Measurements from ENCODE around the gene ILF3. TPM values are rescaled to one million over a fixed set of nuclear protein-coding genes. Genes with fewer than 3 reads are reported as not detected.

ILF3 gene
- total RNA-seq, 2 donors from 2014 or later = 286 to 439 TPM

DNA sequence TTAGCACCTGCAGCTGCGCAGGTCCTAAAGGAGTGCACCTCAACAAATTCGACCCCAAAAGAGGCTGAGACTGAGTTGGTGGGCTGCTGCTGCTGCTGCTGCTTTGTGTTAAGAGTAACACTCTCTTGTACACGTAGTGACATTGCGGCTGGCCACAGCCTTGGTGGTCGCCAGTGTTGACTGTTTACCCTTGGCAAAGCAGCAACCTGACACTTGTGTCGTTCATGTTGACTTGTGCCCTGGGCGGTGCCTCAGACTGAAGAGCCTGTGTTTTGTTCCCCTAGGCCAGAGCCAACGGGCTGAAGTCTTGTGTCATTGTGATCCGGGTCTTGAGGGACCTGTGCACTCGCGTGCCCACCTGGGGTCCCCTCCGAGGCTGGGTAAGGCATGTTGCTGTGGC, 24.7 kb downstream of the ILF3 start:
- Mint-ChIP-seq H3K4me3 (no peak overlapping the region), H3K27ac (no peak overlapping the region), H3K27me3 (no peaks in the 10 kb centered on the region), H3K36me3 (ENCODE audit: low read depth) (peaks cover 99% of the 10 kb centered on the region), H3K9me3 (no peaks in the 10 kb centered on the region), H3K4me1 (no peaks in the 10 kb centered on the region)
- no peak for ATAC-seq (replicated peaks)

DNA sequence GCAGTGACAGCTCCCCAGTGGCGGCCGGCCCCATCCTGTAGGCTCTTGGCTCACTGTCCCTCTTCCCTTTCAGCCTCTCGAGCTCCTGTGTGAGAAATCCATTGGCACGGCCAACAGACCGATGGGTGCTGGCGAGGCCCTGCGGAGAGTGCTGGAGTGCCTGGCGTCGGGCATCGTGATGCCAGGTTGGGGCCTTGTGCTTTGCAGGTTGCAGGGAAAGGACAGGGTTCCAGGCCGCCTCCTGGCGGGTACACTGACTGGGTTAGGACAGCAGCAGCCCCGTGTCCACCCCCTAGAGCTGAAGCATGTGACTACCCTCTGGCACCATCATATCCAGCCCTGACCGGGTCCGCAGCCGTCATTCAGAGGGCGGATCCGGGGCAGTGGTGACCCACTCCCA, 25.6 kb downstream of the ILF3 start:
- ATAC-seq (replicated peaks) = no peak
- no peak overlapping the region for H3K27ac Mint-ChIP-seq
- no peaks in the 10 kb centered on the region for H3K4me1 Mint-ChIP-seq
- H3K9me3 Mint-ChIP-seq = no peaks in the 10 kb centered on the region
- H3K27me3 Mint-ChIP-seq = no peaks in the 10 kb centered on the region
- H3K36me3 Mint-ChIP-seq (ENCODE audit: low read depth) = peaks cover 99% of the 10 kb centered on the region
- no peak overlapping the region for H3K4me3 Mint-ChIP-seq

DNA sequence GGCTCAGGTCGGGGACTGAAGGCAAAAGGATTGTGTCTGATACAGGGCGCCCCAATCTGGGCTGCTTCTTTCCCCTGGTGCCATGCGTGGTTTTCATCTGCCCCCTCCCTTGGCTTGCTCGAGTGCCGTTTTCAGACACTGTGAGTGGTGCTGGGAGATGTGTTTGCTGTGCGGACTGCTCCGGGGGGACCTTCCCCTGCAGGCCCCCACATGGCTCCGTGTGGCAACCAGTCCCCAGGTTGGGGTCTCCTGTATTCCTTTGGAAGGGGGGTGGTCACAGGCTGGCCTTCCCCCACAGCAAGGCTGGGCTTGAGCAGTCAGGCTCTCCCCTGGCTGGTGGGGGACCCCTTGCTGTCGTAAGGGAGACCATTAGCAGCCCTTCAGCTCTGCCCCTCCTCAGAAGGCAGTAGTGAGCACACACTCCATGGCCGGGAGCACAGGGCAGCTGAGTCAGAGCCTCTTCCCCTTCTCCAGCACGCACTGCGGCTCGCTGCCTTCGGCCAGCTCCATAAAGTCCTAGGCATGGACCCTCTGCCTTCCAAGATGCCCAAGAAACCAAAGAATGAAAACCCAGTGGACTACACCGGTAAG, 26.5 kb downstream of the ILF3 start:
- Mint-ChIP-seq H3K36me3 (ENCODE audit: low read depth) (peaks cover 99% of the 10 kb centered on the region), H3K4me3 (no peak overlapping the region), H3K27me3 (no peaks in the 10 kb centered on the region), H3K4me1 (no peaks in the 10 kb centered on the region), H3K27ac (no peak overlapping the region), H3K9me3 (no peaks in the 10 kb centered on the region)
- no peak for ATAC-seq (replicated peaks)

DNA sequence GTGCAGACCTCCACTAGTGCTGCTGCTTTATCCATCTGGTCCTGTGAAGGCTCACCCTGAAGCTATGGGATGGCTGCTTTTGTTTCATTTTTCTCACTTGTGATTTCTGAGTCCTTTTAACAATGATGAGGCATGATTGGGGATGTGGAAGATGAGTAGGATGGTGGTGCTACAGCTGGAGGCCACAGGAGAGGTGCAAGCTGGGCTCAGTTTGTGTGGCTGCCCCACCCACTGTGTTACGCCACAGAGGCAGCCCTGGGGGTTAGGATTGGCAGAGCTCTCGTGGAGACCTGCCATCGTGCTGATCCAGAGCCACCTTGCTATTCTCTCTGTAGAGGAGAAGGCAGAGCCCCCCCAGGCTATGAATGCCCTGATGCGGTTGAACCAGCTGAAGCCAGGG, 27.5 kb downstream of the ILF3 start:
- H3K4me1 Mint-ChIP-seq = no peaks in the 10 kb centered on the region
- peaks cover 94% of the 10 kb centered on the region for H3K36me3 Mint-ChIP-seq (ENCODE audit: low read depth)
- ATAC-seq (replicated peaks) = no peak
- H3K4me3 Mint-ChIP-seq = no peak overlapping the region
- no peaks in the 10 kb centered on the region for H3K27me3 Mint-ChIP-seq
- H3K27ac Mint-ChIP-seq = no peak overlapping the region
- no peaks in the 10 kb centered on the region for H3K9me3 Mint-ChIP-seq

DNA sequence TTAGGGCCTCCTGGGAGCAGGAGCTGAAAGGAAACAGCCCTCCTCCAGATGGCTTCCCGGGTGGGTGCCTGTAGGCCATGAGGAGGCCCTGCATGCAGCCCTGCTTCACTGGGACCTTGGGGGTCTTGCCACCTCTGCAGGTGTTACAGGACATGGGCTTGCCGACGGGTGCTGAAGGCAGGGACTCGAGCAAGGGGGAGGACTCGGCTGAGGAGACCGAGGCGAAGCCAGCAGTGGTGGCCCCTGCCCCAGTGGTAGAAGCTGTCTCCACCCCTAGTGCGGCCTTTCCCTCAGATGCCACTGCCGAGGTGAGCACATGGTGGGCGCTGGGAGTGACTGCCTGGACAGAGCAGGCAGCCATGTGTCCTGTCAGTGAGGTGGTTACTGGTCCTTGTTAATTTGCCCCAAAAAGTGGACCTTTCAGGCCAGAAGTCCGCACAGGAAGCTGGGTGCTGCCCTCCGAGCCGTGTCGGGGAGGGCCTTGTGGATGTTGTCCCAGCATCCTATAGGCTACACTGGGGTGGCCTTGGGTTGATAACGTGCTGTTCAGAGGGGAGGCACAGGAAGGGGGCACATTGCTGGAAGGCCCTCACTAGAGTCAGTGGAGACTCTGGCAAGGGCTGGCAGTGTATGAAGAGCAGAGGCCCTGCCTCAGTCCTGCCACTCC, 28.4 kb downstream of the ILF3 start:
- no peak for ATAC-seq (replicated peaks)
- Mint-ChIP-seq H3K27ac (no peak overlapping the region), H3K4me3 (no peak overlapping the region), H3K27me3 (no peaks in the 10 kb centered on the region), H3K9me3 (no peaks in the 10 kb centered on the region), H3K36me3 (ENCODE audit: low read depth) (peaks cover 94% of the 10 kb centered on the region), H3K4me1 (no peaks in the 10 kb centered on the region)

DNA sequence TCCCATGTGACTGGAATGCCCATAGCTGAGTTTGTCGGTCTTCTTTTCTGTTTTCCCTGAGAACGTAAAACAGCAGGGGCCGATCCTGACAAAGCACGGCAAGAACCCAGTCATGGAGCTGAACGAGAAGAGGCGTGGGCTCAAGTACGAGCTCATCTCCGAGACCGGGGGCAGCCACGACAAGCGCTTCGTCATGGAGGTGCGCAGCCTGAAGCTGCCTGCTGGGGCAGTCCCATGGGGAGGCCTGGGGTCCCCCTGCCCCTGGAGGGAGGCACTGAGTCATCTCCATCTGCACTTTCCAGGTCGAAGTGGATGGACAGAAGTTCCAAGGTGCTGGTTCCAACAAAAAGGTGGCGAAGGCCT, 28.9 kb downstream of the ILF3 start:
- Mint-ChIP-seq H3K36me3 (ENCODE audit: low read depth) (peaks cover 94% of the 10 kb centered on the region), H3K9me3 (no peaks in the 10 kb centered on the region), H3K27me3 (no peaks in the 10 kb centered on the region), H3K4me1 (no peaks in the 10 kb centered on the region), H3K27ac (no peak overlapping the region), H3K4me3 (no peak overlapping the region)
- ATAC-seq (replicated peaks) = no peak

DNA sequence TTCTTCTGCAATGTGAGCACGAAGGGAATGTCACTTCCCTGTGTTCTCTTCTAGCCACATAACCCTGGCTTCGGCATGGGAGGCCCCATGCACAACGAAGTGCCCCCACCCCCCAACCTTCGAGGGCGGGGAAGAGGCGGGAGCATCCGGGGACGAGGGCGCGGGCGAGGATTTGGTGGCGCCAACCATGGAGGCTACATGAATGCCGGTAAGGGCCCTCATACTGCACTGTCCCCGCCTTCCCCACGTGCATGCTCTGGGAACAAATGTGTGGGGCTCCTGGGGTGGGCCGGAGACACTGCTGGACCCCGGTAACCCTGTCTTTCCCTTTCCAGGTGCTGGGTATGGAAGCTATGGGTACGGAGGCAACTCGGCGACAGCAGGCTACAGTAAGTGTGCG, 29.4 kb downstream of the ILF3 start:
- H3K36me3 Mint-ChIP-seq (ENCODE audit: low read depth) = peaks cover 94% of the 10 kb centered on the region
- no peaks in the 10 kb centered on the region for H3K27me3 Mint-ChIP-seq
- no peak for ATAC-seq (replicated peaks)
- H3K4me3 Mint-ChIP-seq = no peak overlapping the region
- no peaks in the 10 kb centered on the region for H3K4me1 Mint-ChIP-seq
- no peaks in the 10 kb centered on the region for H3K9me3 Mint-ChIP-seq
- H3K27ac Mint-ChIP-seq = no peak overlapping the region

DNA sequence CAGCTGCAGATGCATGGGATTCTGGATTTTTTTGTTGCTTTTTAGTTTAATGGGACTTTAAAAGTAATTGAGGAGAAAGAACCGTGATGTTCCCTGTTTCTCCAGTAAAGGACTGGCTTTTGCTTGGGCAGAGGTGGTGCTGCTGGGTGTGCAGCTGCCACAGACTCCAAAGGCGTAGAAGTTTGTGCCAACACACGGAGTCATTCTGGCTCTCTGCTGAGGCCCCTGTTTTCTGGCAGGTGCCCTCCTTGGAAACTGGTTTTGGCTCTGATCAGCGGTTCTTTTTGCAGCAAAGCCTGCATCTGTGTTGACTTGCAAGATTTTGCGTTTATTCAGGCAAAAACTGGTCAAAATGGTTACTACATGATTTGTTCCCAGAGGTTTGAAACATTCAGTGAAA, 31.1 kb downstream of the ILF3 start:
- no peak for ATAC-seq (replicated peaks)
- H3K4me3 Mint-ChIP-seq = no peak overlapping the region
- H3K4me1 Mint-ChIP-seq = no peaks in the 10 kb centered on the region
- H3K36me3 Mint-ChIP-seq (ENCODE audit: low read depth) = peaks cover 94% of the 10 kb centered on the region
- H3K27me3 Mint-ChIP-seq = no peaks in the 10 kb centered on the region
- no peak overlapping the region for H3K27ac Mint-ChIP-seq
- no peaks in the 10 kb centered on the region for H3K9me3 Mint-ChIP-seq

DNA sequence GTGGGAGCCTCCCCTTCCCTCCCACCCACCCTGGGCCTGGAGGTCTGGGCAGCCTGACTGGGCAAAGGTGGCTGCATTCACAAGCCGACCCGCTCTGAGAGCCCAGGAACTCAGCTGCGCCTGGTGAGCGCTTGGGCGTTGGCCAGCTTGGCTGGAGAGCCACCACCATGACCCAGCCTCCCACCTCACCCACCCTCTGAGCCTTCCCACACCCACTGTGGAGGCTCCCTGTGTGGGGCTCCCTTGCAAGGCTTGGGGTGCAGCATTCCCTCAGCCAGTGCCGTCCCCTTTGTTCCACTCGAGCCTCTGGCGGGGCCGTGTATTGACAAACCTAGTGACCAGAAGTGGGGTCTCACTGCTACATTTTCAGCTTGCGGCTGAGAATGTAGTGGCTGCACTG, 32.0 kb downstream of the ILF3 start:
- H3K9me3 Mint-ChIP-seq = no peaks in the 10 kb centered on the region
- H3K27me3 Mint-ChIP-seq = no peaks in the 10 kb centered on the region
- no peak overlapping the region for H3K27ac Mint-ChIP-seq
- no peak overlapping the region for H3K4me3 Mint-ChIP-seq
- H3K4me1 Mint-ChIP-seq = no peaks in the 10 kb centered on the region
- ATAC-seq (replicated peaks) = no peak
- peaks cover 96% of the 10 kb centered on the region for H3K36me3 Mint-ChIP-seq (ENCODE audit: low read depth)

DNA sequence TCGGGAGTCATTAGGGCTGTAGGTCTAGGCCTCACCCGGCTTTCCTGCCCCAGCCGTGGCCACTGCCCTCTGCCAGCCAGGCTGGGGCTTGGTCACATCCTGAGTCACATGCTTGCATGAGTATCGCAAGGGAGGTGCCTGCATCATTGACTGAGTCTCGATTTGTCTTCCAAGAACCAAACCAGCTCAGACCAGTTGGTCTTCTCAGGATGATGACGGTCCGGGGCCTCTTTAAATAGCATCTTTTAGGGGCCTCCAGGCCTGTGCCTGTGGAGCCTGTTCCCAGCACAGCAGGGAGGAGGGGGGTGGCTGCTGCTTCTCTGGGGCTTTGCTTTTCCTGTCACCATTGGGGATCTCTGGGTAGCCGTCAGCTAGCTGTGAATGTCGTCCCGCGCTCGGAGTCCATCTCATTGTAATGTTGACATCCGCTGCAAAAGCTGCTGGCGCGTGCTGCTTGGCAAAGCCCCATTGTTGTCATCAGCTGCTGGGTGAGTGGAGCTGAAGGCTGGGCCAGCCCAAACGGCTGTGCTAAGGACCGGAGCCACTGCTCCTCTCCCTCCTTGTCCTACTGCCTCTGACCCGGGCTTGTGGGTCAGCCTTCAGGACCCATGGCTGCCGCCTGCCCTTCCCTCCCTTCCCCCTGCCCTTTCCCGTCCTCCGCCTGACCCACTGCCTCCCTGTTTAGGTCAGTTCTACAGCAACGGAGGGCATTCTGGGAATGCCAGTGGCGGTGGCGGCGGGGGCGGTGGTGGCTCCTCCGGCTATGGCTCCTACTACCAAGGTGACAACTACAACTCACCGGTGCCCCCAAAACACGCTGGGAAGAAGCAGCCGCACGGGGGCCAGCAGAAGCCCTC, 32.7 kb downstream of the ILF3 start:
- no peak overlapping the region for H3K4me3 Mint-ChIP-seq
- H3K9me3 Mint-ChIP-seq = no peaks in the 10 kb centered on the region
- H3K36me3 Mint-ChIP-seq (ENCODE audit: low read depth) = peaks cover 96% of the 10 kb centered on the region
- no peak overlapping the region for H3K27ac Mint-ChIP-seq
- ATAC-seq (replicated peaks) = no peak
- no peaks in the 10 kb centered on the region for H3K4me1 Mint-ChIP-seq
- H3K27me3 Mint-ChIP-seq = no peaks in the 10 kb centered on the region

DNA sequence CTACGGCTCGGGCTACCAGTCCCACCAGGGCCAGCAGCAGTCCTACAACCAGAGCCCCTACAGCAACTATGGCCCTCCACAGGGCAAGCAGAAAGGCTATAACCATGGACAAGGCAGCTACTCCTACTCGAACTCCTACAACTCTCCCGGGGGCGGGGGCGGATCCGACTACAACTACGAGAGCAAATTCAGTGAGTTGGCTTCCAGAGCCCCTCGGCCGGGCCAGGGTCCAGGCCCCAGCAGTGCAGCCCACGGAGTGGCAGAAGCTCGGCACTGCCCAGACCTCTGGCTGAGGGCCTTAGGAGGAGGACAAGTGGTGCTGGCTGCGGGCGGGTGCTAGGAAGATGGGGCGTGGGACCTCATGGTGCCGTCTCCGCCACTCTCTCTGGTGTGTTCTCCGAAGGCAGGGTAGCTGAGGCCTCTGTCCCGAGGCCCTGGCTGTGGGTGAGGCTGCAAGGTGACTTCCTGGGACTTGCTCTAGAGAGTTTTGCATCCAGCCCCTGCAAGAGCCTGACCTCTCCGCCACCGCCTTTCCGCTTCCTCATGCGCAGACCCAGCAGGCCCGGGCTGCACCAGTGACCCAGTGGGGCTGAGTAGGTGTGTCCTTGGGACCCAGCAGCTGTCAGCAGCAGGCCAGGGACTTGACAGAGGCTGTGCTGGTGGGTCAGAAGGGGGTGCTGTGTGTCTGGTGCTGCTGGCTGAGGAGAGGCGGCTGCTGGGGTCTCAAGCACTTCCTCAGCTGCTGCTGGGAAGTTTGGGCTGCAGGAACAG, 33.6 kb downstream of the ILF3 start:
- Mint-ChIP-seq H3K4me3 (no peak overlapping the region), H3K27ac (no peak overlapping the region), H3K27me3 (no peaks in the 10 kb centered on the region), H3K4me1 (no peaks in the 10 kb centered on the region), H3K9me3 (no peaks in the 10 kb centered on the region), H3K36me3 (ENCODE audit: low read depth) (peaks cover 88% of the 10 kb centered on the region)
- no peak for ATAC-seq (replicated peaks)

DNA sequence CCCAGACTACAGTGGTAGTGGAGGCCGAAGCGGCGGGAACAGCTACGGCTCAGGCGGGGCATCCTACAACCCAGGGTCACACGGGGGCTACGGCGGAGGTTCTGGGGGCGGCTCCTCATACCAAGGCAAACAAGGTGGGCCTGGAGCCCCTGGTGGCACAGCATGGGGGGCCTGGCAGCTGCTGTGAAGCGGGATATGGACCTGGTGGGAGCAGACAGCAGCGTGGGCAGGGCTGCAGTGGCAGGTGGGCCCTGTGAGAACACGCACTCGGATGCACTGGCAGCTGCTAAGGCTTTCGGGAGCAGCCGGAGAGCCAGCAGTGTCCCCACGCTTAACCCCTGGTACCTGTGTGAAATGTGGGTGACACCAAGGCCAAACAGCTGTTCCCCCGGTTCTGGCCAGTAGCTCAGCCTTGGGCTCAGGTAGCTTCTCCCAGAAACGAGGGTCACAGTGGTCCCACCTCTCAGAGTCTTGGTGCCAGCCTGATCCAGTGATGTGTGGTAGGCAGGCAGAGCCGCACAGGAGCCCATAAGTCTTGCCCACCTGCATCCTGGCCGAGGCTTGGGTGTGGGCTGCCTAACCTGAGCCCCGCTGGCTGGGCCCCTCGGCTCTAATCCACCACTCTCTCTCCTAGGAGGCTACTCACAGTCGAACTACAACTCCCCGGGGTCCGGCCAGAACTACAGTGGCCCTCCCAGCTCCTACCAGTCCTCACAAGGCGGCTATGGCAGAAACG, 34.6 kb downstream of the ILF3 start:
- Mint-ChIP-seq H3K4me3 (no peak overlapping the region), H3K9me3 (no peaks in the 10 kb centered on the region), H3K27ac (no peak overlapping the region), H3K36me3 (ENCODE audit: low read depth) (peaks cover 78% of the 10 kb centered on the region), H3K27me3 (no peaks in the 10 kb centered on the region), H3K4me1 (no peaks in the 10 kb centered on the region)
- no peak for ATAC-seq (replicated peaks)

DNA sequence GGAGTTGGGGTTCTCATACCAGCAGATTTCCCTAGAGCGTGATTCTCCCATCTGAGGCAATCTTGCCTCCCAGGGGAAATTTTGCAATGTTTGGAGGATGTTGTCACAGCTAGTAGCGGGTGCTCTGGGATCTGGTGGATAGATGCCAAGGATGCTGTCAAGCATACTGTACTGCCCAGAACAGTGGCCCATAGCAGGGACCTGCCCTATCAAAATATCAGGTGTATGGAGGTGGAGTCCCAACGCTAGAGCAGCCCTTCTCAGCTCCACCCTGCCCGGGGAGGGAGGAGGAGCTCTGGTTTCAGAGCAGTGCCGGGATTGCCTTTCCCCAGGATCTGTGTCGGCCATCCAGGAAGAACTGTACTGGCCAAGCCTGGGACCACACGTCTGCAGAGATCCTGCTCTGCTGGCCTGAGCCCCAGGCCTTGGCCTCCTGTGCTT, 36.2 kb downstream of the ILF3 start:
- H3K4me3 Mint-ChIP-seq = no peak overlapping the region
- no peaks in the 10 kb centered on the region for H3K9me3 Mint-ChIP-seq
- peaks cover 1% of the 10 kb centered on the region for H3K4me1 Mint-ChIP-seq
- peaks cover 61% of the 10 kb centered on the region for H3K36me3 Mint-ChIP-seq (ENCODE audit: low read depth)
- H3K27ac Mint-ChIP-seq = no peak overlapping the region
- no peak for ATAC-seq (replicated peaks)
- no peaks in the 10 kb centered on the region for H3K27me3 Mint-ChIP-seq
